HepG2 (cell line): ENCODE measurements around the gene AK4. TPM values are rescaled to one million over a fixed set of nuclear protein-coding genes. Genes with fewer than 3 reads are reported as not detected.

Experiments
- AGO1 ChIP-seq: fragments of 200-400 bp; formaldehyde crosslinking; IDR thresholded peaks from 2 replicates; pipeline ENCODE4 v1.6.1; 2017; ENCODE audit warnings: mild to moderate bottlenecking, low read depth, low read length, moderate library complexity; ENCODE audit not compliant: poor library complexity, severe bottlenecking
- CEBPG ChIP-seq: IDR thresholded peaks from 2 replicates; pipeline ENCODE4 v1.6.1; 2016
- EP300 ChIP-seq, 3 experiments: sonication (generic) in 1 of 3; formaldehyde crosslinking in 1 of 3; IDR thresholded peaks; 2 replicates each; pipeline versions ENCODE4 v1.5.1 to v1.6.1; 2011 to 2020; ENCODE audit warnings: low read depth in 2 of 3, low read length in 2 of 3, borderline replicate concordance in 1 of 3, improper control_type of control experiment in 1 of 3, mild to moderate bottlenecking in 1 of 3, missing genetic modification reagents in 1 of 3, moderate library complexity in 1 of 3
- ISL2 ChIP-seq: sonication (generic); formaldehyde crosslinking; IDR thresholded peaks from 2 replicates; pipeline ENCODE4 v1.5.0; 2020; ENCODE audit warnings: missing genetic modification reagents
- NCOR1 ChIP-seq: fragments of 200-600 bp; sonication (generic); IDR thresholded peaks from 2 replicates; pipeline ENCODE4 v1.7.0; 2017; ENCODE audit warnings: antibody characterized with exemption, low read length, borderline replicate concordance
- NONO ChIP-seq, 2 experiments: fragments of 450-650 bp in 1 of 2; sonication (generic) in 1 of 2; formaldehyde crosslinking in 1 of 2; IDR thresholded peaks in 1 of 2; conservative IDR thresholded peaks in 1 of 2; 2 replicates each; pipeline versions ENCODE4 v1.6.1 to v1.8.0; 2017 to 2022; ENCODE audit warnings: mild to moderate bottlenecking in 1 of 2, missing genetic modification reagents in 1 of 2, moderate library complexity in 1 of 2
- NPAS2 ChIP-seq: sonication (generic); formaldehyde crosslinking; IDR thresholded peaks from 2 replicates; pipeline ENCODE4 v1.8.0; 2022; ENCODE audit warnings: mild to moderate bottlenecking, missing genetic modification reagents, borderline replicate concordance
- SNRNP70 ChIP-seq: fragments of 200-400 bp; formaldehyde crosslinking; IDR thresholded peaks from 2 replicates; pipeline ENCODE4 v1.6.1; 2017; ENCODE audit warnings: mild to moderate bottlenecking, low read depth, low read length, moderate library complexity
- SOX13 ChIP-seq, 3 experiments: fragments of 450-650 bp in 1 of 3; sonication (generic) in 1 of 3; formaldehyde crosslinking in 1 of 3; IDR thresholded peaks in 2 of 3; conservative IDR thresholded peaks in 1 of 3; 2 replicates each; pipeline versions ENCODE4 v1.5.0 to v1.6.1; 2016 to 2020; ENCODE audit warnings: antibody characterized with exemption in 1 of 3, mild to moderate bottlenecking in 1 of 3, missing compliant biosample characterization in 1 of 3, missing genetic modification reagents in 1 of 3, moderate library complexity in 1 of 3
- TAF1 ChIP-seq: sonication (generic); formaldehyde crosslinking; IDR thresholded peaks from 2 replicates; pipeline ENCODE4 v1.4.0; 2020; ENCODE audit warnings: missing genetic modification reagents
- ZNF256 ChIP-seq: sonication (generic); formaldehyde crosslinking; conservative IDR thresholded peaks from 2 replicates; pipeline ENCODE4 v1.4.0; 2020; ENCODE audit warnings: missing genetic modification reagents
- ZNF33B ChIP-seq: sonication (generic); formaldehyde crosslinking; IDR thresholded peaks from 2 replicates; pipeline ENCODE4 v1.5.1; 2020; ENCODE audit warnings: mild to moderate bottlenecking, missing genetic modification reagents
- ZNF543 ChIP-seq: sonication (generic); formaldehyde crosslinking; IDR thresholded peaks from 2 replicates; pipeline ENCODE4 v1.4.0; 2020; ENCODE audit warnings: mild to moderate bottlenecking, missing genetic modification reagents
- polyA plus RNA-seq, 8 experiments: library from polyadenylated mRNA; depleted of rRNA in 3 of 8; stranded (reverse) in 7 of 8; unstranded in 1 of 8; fragments of >200 nt; fragmentation: Illumina TruSeq in 4 of 8; extraction: Trizol in 4 of 8; gene quantifications; 2 replicates each; pipeline versions ENCODE4 v1.2.1 to v1.2.3, GENCODE V29; 2011 to 2016; ENCODE audit warnings: low read depth in 4 of 8, missing spikeins in 1 of 8, mixed read lengths in 1 of 8; ENCODE audit not compliant: insufficient read depth in 1 of 8
- total RNA-seq, 5 experiments: library from RNA; depleted of rRNA; stranded (reverse); fragments of >200 nt; fragmentation: Illumina TruSeq; extraction: Trizol; gene quantifications; 2 replicates each; pipeline ENCODE4 v1.2.3, GENCODE V29; 2016; ENCODE audit warnings: low read depth in 1 of 5
- TF ChIP-seq, protein P1 (sequence below): sonication (generic); formaldehyde crosslinking; IDR thresholded peaks from 2 replicates; pipeline ENCODE4 v1.5.1; 2020; ENCODE audit warnings: mild to moderate bottlenecking, missing genetic modification reagents, moderate library complexity
- TF ChIP-seq, protein P2 (sequence below): sonication (generic); formaldehyde crosslinking; conservative IDR thresholded peaks from 2 replicates; pipeline ENCODE4 v1.4.0; 2020; ENCODE audit warnings: missing genetic modification reagents
- TF ChIP-seq, protein P3 (sequence below): sonication (generic); formaldehyde crosslinking; IDR thresholded peaks from 2 replicates; pipeline ENCODE4 v1.4.0; 2020; ENCODE audit warnings: missing genetic modification reagents
- TF ChIP-seq, protein P4 (sequence below): sonication (generic); formaldehyde crosslinking; IDR thresholded peaks from 2 replicates; pipeline ENCODE4 v1.4.0; 2020; ENCODE audit warnings: missing genetic modification reagents

AK4 gene
- total and polyA plus RNA-seq, 2 of the 13 experiments (the other 11 are each of a cell fraction or from before 2014, with no cell fraction given) = 110 to 160 TPM

DNA sequence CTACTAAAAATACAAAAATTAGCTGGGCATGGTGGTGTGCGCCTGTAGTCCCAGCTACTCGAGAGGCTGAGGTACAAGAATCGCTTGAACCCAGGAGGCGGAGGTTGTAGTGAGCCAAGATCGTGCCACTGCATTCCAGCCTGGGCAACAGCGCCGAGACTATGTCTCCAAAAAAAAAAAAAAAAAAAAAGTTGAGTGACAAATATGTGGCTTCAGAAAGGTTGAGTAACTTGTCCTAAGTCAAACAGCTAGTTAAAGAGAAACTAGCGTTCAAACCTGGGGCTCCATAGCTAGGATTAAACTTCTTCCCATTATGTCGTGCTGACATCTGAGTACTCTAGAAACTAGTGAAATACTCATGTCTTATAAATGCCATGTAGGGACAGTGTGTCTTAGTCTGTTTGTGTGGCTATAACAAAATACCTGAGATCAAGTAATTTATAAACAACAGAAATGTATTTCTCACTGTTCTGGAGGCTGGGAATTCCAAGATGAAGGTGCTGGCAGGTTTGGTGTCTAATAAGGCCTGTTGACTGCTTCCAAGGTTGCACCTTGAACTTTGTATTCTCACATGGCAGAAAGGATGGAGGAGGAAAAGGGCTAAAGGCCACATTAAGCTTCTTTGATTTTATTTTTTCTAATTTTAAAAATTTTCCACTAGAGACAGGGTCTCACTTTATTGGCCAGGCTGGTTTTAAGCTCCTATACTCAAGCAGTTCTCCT lies 12.0 kb downstream of the AK4 start (continued):
- TF ChIP-seq, protein P1, sequence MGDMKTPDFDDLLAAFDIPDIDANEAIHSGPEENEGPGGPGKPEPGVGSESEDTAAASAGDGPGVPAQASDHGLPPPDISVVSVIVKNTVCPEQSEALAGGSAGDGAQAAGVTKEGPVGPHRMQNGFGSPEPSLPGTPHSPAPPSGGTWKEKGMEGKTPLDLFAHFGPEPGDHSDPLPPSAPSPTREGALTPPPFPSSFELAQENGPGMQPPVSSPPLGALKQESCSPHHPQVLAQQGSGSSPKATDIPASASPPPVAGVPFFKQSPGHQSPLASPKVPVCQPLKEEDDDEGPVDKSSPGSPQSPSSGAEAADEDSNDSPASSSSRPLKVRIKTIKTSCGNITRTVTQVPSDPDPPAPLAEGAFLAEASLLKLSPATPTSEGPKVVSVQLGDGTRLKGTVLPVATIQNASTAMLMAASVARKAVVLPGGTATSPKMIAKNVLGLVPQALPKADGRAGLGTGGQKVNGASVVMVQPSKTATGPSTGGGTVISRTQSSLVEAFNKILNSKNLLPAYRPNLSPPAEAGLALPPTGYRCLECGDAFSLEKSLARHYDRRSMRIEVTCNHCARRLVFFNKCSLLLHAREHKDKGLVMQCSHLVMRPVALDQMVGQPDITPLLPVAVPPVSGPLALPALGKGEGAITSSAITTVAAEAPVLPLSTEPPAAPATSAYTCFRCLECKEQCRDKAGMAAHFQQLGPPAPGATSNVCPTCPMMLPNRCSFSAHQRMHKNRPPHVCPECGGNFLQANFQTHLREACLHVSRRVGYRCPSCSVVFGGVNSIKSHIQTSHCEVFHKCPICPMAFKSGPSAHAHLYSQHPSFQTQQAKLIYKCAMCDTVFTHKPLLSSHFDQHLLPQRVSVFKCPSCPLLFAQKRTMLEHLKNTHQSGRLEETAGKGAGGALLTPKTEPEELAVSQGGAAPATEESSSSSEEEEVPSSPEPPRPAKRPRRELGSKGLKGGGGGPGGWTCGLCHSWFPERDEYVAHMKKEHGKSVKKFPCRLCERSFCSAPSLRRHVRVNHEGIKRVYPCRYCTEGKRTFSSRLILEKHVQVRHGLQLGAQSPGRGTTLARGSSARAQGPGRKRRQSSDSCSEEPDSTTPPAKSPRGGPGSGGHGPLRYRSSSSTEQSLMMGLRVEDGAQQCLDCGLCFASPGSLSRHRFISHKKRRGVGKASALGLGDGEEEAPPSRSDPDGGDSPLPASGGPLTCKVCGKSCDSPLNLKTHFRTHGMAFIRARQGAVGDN (CRISPR knock-in tag) = 0 out of 2 replicates have a peak, but pooled peaks have one; percentile 37
- TF ChIP-seq ISL2 (peak; percentile 34; the same call in 1 of the 2 replicates), ZNF543 (0 out of 2 replicates have a peak, but pooled peaks have one; percentile 43), EP300 (IDR thresholded peaks at IDR 0.05; ENCODE audit: low read depth in 2 of 2, low read length in 2 of 2) (peak in 1 of 2 experiments; percentile 32; a peak in 2 of 4 replicates), EP300 (CRISPR knock-in tag; IDR thresholded peaks at IDR 0.05; ENCODE audit: borderline replicate concordance) (no peak), ZNF33B (no peak), NCOR1 (peak; percentile 39; the same call in 1 of the 2 replicates), NPAS2 (no peak), ZNF256 (CRISPR knock-in tag) (0 out of 2 replicates have a peak, but pooled peaks have one; percentile 24), NONO (IDR thresholded peaks at IDR 0.05) (no peak), NONO (CRISPR knock-in tag; conservative IDR thresholded peaks at IDR 0.05) (0 out of 2 replicates have a peak, but pooled peaks have one; percentile 21), SNRNP70 (no peak), AGO1 (no peak), TAF1 (no peak), SOX13 (IDR thresholded peaks at IDR 0.05) (no peak), SOX13 (CRISPR knock-in tag; conservative IDR thresholded peaks at IDR 0.05 in 1 of 2, IDR thresholded peaks at IDR 0.05 in 1 of 2) (peak in 1 of 2 experiments; percentile 17; a peak in 1 of 4 replicates), CEBPG (no peak)
- TF ChIP-seq, protein P2, sequence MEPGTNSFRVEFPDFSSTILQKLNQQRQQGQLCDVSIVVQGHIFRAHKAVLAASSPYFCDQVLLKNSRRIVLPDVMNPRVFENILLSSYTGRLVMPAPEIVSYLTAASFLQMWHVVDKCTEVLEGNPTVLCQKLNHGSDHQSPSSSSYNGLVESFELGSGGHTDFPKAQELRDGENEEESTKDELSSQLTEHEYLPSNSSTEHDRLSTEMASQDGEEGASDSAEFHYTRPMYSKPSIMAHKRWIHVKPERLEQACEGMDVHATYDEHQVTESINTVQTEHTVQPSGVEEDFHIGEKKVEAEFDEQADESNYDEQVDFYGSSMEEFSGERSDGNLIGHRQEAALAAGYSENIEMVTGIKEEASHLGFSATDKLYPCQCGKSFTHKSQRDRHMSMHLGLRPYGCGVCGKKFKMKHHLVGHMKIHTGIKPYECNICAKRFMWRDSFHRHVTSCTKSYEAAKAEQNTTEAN (CRISPR knock-in tag) = 0 out of 2 replicates have a peak, but pooled peaks have one; percentile 24
- TF ChIP-seq, protein P3, sequence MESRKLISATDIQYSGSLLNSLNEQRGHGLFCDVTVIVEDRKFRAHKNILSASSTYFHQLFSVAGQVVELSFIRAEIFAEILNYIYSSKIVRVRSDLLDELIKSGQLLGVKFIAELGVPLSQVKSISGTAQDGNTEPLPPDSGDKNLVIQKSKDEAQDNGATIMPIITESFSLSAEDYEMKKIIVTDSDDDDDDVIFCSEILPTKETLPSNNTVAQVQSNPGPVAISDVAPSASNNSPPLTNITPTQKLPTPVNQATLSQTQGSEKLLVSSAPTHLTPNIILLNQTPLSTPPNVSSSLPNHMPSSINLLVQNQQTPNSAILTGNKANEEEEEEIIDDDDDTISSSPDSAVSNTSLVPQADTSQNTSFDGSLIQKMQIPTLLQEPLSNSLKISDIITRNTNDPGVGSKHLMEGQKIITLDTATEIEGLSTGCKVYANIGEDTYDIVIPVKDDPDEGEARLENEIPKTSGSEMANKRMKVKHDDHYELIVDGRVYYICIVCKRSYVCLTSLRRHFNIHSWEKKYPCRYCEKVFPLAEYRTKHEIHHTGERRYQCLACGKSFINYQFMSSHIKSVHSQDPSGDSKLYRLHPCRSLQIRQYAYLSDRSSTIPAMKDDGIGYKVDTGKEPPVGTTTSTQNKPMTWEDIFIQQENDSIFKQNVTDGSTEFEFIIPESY (CRISPR knock-in tag) = no peak
- TF ChIP-seq, protein P4, sequence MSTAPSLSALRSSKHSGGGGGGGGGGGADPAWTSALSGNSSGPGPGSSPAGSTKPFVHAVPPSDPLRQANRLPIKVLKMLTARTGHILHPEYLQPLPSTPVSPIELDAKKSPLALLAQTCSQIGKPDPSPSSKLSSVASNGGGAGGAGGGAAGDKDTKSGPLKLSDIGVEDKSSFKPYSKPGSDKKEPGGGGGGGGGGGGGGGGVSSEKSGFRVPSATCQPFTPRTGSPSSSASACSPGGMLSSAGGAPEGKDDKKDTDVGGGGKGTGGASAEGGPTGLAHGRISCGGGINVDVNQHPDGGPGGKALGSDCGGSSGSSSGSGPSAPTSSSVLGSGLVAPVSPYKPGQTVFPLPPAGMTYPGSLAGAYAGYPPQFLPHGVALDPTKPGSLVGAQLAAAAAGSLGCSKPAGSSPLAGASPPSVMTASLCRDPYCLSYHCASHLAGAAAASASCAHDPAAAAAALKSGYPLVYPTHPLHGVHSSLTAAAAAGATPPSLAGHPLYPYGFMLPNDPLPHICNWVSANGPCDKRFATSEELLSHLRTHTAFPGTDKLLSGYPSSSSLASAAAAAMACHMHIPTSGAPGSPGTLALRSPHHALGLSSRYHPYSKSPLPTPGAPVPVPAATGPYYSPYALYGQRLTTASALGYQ = 0 out of 2 replicates have a peak, but pooled peaks have one; percentile 45
